ENCODE results near the gene KAT6B. TPM values are rescaled to one million over a fixed set of nuclear protein-coding genes. Genes with fewer than 3 reads are reported as not detected.

KAT6B gene
- total RNA-seq, 1 donor from 2014 or later = 42.6 TPM

GRCh38 chr10:74988054-74988775 lies 161.8 kb downstream of the KAT6B start:
- DNase-seq (ENCODE audit: missing footprints) (no peak), ATAC-seq (no peak)
- intact Hi-C loops (cut with DNase I) = no loop called here

DNA sequence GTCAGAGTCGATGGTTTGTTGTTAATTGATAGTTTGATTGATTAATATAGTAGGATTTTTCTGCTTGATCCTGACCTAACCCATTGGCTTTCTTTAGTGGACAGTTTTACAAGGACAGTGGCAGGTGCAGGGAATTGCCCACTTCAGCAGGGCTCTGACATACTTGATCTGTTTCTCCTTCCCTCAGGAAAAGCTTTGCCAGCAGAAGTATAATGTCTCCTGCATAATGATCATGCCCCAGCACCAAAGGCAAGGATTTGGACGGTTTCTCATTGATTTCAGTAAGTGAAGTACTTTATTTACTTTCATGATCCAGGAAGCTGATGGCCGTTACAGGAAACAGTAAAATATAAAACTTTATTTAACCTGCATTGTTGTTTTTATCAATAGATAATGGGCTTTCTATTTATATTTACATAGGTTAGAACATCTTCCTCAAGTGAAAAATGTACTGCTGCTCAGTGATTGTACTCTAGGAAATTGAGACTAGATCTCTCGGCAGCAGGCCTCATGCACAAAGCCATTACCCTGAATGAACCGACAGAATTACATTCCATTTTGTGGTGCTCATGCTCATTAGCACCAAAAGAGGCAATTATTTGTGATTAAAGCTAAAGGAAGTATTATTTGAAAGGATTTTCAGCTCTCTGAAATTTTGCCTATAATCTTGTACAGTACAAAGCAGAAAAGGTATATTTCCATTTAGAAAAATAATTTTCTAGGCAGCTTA lies 162.6 kb downstream of the KAT6B start:
- DNase-seq (ENCODE audit: missing footprints) = no peak
- intact Hi-C loops (cut with DNase I) = no loop called here
- ATAC-seq = no peak

DNA sequence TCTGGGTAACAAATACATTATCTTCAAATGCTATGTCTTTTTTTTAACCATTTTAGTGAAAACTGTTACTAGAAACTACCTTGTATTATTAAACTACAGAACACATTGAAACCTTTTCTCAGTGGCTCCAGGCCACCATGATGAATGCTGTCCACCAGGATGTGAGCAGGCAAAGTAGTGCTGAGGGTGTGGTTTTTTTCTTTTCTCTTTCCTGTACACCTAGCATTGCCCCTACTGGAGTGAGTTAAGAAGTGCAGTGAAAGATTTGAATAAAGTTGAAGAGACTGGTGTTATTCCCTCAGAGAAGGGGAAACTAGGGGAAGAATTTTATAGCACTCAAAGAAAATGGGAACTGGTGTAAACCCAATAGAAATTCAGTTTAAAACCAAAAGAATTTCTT lies 165.0 kb downstream of the KAT6B start:
- no peak for DNase-seq (ENCODE audit: missing footprints)
- intact Hi-C loops (cut with DNase I) = no loop called here
- ATAC-seq = no peak

- no peak for ATAC-seq
- intact Hi-C loops (cut with DNase I) = no loop called here
Observed at GRCh38 chr10:74992068-74992467, 165.7 kb downstream of the KAT6B start.

GRCh38 chr10:74993649-74994048 lies 167.2 kb downstream of the KAT6B start:
- DNase-seq (ENCODE audit: missing footprints) (no peak), ATAC-seq (no peak)
- intact Hi-C loops (cut with DNase I) = no loop called here

More at GRCh38 chr10:74992068-74992467, 165.7 kb downstream of the KAT6B start:
- DNase-seq (ENCODE audit: missing footprints) = no peak

DNA sequence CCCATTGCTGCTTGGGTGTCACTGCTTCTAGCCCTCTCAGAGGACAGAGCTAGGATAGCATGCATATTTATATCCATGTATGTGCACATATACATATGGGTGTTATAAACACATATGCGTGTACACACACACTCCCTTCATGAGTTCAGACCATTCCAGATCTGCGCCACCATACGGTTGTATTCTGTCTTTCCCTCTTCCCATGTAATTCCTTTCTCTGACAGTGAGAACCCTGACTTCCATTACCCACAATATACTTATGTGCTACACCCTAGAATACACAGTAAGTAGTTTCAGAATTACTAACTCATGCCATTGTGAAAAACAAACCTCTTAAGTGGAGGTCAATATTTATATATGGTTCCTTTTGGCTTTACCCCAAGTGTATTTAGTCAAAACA lies 168.5 kb downstream of the KAT6B start:
- ATAC-seq (no peak), DNase-seq (ENCODE audit: missing footprints) (no peak)
- intact Hi-C loops (cut with DNase I) = no loop called here

DNA sequence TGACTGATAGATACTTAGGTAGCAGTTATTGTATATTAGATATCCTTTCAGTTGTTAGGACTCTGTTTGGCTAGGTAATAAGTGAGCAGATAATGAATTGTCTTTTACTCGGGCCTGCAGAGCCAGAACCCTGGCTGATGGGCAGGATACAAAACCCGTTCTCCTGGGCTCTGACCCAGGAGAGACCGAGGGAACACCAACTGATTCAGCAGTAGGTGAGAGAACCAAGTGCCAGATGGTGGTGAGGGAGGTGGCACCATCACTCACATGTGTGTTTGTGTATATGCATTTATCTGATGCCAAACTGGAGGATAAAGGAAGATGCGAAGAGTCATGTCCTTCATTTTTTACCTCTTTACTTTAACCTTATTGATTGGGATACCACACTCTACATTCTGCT lies 169.4 kb downstream of the KAT6B start:
- intact Hi-C loops (cut with DNase I) = no loop called here
- ATAC-seq (no peak), DNase-seq (ENCODE audit: missing footprints) (no peak)

- no peak for DNase-seq (ENCODE audit: missing footprints)
- no peak for ATAC-seq
- intact Hi-C loops (cut with DNase I) = no loop called here
Observed at GRCh38 chr10:74997163-74997562, 170.8 kb downstream of the KAT6B start.

- no peak for ATAC-seq
- intact Hi-C loops (cut with DNase I) = no loop called here
- no peak for DNase-seq (ENCODE audit: missing footprints)
Observed at GRCh38 chr10:75000748-75001321, 174.4 kb downstream of the KAT6B start.

- DNase-seq (ENCODE audit: missing footprints) (no peak), ATAC-seq (no peak)
- intact Hi-C loops (cut with DNase I) = no loop called here
Observed at GRCh38 chr10:75001715-75002350, 175.4 kb downstream of the KAT6B start.

DNA sequence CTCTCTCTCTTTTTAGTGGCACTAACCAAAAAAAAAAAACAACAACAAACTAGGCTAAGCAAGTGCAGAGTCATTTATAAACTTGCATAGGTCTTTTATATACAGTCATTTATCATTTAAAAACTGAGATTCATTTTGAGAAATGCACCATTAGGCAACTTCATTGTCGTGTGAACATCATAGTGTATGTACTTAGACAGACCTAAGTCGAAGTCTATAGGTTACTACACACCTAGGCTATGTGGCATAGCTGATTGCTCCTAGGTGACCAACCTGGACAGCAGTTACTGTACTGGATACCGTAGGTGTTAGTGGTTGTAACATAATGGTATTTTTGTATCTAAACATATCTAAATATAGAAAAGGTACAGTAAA lies 175.9 kb downstream of the KAT6B start:
- no peak for ATAC-seq
- intact Hi-C loops (cut with DNase I) = no loop called here
- no peak for DNase-seq (ENCODE audit: missing footprints)

GRCh38 chr10:75002967-75003594 lies 176.7 kb downstream of the KAT6B start:
- ATAC-seq (no peak), DNase-seq (ENCODE audit: missing footprints) (no peak)
- intact Hi-C loops (cut with DNase I) = no loop called here

DNA sequence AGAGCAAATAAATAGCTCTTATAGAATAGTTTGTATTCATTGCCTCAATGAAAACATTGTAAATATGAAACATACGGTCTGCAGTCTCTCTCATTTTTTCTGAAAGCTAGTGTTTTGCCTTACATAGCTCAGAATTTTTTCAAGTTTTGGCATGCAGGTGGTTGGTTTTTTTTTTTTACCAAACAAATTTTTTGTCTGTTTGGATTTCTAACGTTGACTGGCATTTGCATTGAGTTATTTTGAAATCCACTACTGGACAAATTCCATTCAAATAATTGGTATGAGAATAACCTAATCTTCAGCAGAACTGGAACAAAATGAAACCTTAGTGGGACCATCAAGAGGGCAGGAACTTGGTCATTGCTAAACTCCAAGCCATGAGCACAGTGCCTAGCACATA lies 177.5 kb downstream of the KAT6B start:
- intact Hi-C loops (cut with DNase I) = no loop called here
- ATAC-seq = no peak
- DNase-seq (ENCODE audit: missing footprints) = no peak

- no peak for DNase-seq (ENCODE audit: missing footprints)
- intact Hi-C loops (cut with DNase I) = no loop called here
Observed at GRCh38 chr10:75007646-75008045, 181.2 kb downstream of the KAT6B start.

DNA sequence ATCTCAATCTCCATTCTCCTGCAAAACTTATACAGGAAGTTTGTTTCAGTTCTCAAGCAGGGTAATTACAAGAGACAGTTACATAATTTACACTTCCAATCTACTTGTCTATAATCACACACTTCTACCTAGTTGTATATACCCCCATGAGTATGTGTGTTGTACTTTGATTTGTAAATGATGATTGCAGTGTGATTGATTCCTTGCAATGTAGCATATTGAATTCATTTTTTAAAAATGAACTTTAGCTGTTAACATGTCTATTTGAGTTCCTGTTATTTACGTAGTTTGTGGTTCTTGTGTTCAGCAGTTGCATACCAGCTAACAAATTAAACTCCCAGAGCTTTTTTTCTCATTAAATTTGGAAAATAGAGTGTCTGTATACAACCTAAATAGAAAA lies 182.6 kb downstream of the KAT6B start:
- ATAC-seq (no peak), DNase-seq (ENCODE audit: missing footprints) (no peak)
- intact Hi-C loops (cut with DNase I) = no loop called here

More at GRCh38 chr10:75007646-75008045, 181.2 kb downstream of the KAT6B start:
- no peak for ATAC-seq

DNA sequence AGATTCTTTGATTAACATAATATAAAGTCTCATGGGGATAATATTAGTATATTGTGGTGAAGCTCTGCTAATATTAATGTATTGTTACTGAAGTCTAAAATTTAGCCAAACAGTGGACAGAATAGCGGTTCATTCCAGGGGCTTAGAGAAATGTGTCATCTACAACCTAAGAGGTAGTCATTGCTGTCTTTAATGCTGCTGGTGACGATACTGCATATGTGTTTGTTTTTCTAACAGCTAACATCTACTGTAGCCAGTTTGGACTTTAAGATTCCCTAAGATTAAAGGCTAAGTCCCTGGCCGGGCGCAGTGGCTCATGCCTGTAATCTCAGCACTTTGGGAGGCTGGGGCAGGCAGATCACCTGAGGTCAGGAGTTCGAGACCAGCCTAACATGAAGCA lies 183.0 kb downstream of the KAT6B start:
- intact Hi-C loops (cut with DNase I) = no loop called here
- DNase-seq (ENCODE audit: missing footprints) = no peak
- ATAC-seq = no peak

- DNase-seq (ENCODE audit: missing footprints) = no peak
- intact Hi-C loops (cut with DNase I) = loop anchor here (10.0 kb wide), 1 partner anchor 426 kb away; no protein-coding TSS in a partner anchor
- no peak for ATAC-seq
Observed at GRCh38 chr10:75010373-75010772, 184.0 kb downstream of the KAT6B start.

DNA sequence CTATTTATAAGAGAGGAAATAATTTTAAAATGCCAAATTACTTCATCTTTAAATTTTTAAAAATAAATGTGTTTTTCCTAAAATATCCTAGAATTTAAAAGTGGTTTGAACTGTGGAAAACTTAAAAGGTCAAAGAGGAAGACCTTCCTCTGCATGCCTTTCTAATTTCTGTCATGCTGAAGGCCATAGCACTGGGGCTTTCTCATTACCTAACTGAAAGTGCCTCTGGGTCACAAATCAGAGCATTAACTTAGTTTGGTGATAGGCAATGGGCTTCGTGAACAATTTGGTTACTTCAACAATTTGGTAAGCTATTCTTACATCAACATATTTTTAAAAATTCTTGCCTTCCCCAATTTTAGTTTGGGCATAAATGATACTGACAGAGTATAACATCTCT lies 184.8 kb downstream of the KAT6B start:
- intact Hi-C loops (cut with DNase I) = loop anchor here (10.0 kb wide), 1 partner anchor 426 kb away; no protein-coding TSS in a partner anchor
- DNase-seq (ENCODE audit: missing footprints) (no peak), ATAC-seq (no peak)

DNA sequence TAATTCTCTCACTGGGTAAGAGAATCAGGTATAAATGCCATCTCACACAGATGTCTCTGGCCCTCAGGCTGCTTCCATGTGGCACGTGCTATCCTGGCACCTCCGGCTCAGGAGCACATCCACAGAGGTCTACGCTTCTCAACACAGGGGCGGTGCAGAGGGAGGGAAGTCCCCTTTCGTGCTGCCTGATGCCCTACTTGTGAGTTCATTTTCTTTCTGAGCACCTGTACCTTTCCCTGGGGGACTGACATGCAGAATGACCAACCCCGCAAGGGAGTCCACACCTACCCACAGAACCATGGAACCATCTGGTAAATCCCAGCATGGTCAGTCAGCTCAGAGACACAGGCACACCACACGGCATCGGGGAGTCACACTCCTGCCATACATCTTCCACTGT lies 186.1 kb downstream of the KAT6B start:
- ATAC-seq (no peak), DNase-seq (ENCODE audit: missing footprints) (no peak)
- intact Hi-C loops (cut with DNase I) = loop anchor here (10.0 kb wide), 1 partner anchor 428 kb away; no protein-coding TSS in a partner anchor

All from Right ventricle myocardium inferior (tissue), 1 donor.